ENCODE data around the gene SCNN1B. TPM values are rescaled to one million over a fixed set of nuclear protein-coding genes. Genes with fewer than 3 reads are reported as not detected.

Gene SCNN1B
- total RNA-seq, 3 donors from 2014 or later = 3.0 to 18.0 (median 18.0) TPM

DNA sequence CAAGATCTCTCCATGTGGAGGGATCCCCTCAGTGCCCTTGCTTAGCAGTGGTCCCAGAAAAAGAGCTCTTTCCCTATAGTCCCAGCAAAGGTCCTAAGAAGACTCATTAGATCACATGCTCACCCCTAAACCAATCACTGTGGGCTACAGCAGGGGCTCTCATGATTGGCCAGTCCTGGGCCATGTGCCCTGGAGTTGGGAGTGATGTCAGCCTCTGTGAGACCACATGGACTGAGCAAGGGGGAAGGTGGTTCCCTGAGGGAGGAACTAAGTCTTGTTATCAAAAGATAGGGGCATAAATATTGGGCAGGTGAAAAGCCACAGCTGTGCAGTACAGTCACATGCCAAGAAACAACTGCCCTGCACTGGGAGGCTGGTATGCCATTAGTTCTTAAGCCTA, 51.3 kb downstream of the SCNN1B start:
- no peaks in the 10 kb centered on the region for H3K9me3 ChIP-seq
- no peaks in the 10 kb centered on the region for H3K36me3 ChIP-seq
- H3K4me1 ChIP-seq = no peaks in the 10 kb centered on the region
- intact Hi-C loops (cut with DNase I; ENCODE audit: low total_unique reads) = no loop called here
- H3K27me3 ChIP-seq = no peaks in the 10 kb centered on the region
- no peak overlapping the region for H3K4me3 ChIP-seq
- no peak overlapping the region for H3K27ac ChIP-seq
- TF ChIP-seq POLR2A (IDR thresholded peaks at IDR 0.05) = no peak
- no peak for TF ChIP-seq POLR2AphosphoS5 (IDR thresholded peaks at IDR 0.05)
- TF ChIP-seq, protein P1, sequence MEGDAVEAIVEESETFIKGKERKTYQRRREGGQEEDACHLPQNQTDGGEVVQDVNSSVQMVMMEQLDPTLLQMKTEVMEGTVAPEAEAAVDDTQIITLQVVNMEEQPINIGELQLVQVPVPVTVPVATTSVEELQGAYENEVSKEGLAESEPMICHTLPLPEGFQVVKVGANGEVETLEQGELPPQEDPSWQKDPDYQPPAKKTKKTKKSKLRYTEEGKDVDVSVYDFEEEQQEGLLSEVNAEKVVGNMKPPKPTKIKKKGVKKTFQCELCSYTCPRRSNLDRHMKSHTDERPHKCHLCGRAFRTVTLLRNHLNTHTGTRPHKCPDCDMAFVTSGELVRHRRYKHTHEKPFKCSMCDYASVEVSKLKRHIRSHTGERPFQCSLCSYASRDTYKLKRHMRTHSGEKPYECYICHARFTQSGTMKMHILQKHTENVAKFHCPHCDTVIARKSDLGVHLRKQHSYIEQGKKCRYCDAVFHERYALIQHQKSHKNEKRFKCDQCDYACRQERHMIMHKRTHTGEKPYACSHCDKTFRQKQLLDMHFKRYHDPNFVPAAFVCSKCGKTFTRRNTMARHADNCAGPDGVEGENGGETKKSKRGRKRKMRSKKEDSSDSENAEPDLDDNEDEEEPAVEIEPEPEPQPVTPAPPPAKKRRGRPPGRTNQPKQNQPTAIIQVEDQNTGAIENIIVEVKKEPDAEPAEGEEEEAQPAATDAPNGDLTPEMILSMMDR (IDR thresholded peaks at IDR 0.05) = no peak
- DNase-seq (ENCODE audit: low spot score in 2 of 2) = no peak

DNA sequence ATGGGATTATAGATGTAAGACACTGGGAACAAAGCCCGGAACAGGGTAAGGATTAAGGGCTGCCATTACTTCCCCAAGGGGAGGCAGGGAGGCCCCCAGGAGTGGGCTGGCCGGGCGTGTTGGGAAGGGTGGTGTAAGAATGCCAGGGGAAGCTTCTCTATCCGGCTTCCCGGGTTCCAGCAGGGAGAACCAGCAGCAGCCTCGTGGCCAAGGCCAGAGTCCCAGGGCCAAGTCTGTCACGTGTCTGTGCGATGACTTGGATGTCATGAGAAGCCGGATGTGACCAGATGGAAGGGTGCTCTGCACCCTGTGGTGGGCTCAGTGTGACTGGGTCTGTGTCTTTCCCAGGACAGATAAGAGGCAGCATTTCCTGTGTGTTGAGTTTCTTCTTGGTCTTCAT, 52.1 kb downstream of the SCNN1B start:
- Histone ChIP-seq H3K4me1 (no peaks in the 10 kb centered on the region), H3K27ac (no peak overlapping the region), H3K4me3 (no peak overlapping the region), H3K27me3 (no peaks in the 10 kb centered on the region), H3K9me3 (no peaks in the 10 kb centered on the region), H3K36me3 (no peaks in the 10 kb centered on the region)
- DNase-seq (ENCODE audit: low spot score in 2 of 2) = no peak
- TF ChIP-seq, protein P1 (IDR thresholded peaks at IDR 0.05) = no peak
- no peak for TF ChIP-seq POLR2AphosphoS5 (IDR thresholded peaks at IDR 0.05)
- TF ChIP-seq POLR2A (IDR thresholded peaks at IDR 0.05) = no peak
- intact Hi-C loops (cut with DNase I; ENCODE audit: low total_unique reads) = no loop called here

DNA sequence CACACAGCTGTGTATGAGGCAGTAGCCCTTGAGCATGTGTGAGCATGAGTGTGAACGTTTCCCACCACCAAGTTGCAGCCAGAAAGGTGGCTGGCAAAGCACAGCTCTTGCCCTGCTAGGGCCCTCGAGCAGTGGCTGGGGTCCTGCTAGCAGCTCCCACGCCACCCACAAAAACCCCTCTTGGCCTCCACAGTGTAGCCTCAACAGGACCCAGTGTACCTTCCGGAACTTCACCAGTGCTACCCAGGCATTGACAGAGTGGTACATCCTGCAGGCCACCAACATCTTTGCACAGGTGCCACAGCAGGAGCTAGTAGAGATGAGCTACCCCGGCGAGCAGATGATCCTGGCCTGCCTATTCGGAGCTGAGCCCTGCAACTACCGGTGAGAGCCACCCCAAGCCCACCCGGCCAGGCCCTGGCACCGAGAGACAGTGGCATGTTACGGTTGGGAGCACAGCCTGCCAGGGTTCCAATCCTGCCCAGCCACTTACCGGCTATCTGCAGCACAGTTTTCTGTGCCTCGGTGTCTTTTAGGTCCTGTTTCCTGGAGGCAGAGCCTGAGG, 53.1 kb downstream of the SCNN1B start:
- H3K36me3 ChIP-seq = no peaks in the 10 kb centered on the region
- H3K4me3 ChIP-seq = no peak overlapping the region
- DNase-seq (ENCODE audit: low spot score in 2 of 2) = no peak
- TF ChIP-seq POLR2AphosphoS5 (IDR thresholded peaks at IDR 0.05) = no peak
- TF ChIP-seq, protein P1 (IDR thresholded peaks at IDR 0.05) = no peak
- no peak for TF ChIP-seq POLR2A (IDR thresholded peaks at IDR 0.05)
- no peak overlapping the region for H3K27ac ChIP-seq
- no peaks in the 10 kb centered on the region for H3K4me1 ChIP-seq
- no peaks in the 10 kb centered on the region for H3K9me3 ChIP-seq
- intact Hi-C loops (cut with DNase I; ENCODE audit: low total_unique reads) = no loop called here
- no peaks in the 10 kb centered on the region for H3K27me3 ChIP-seq

DNA sequence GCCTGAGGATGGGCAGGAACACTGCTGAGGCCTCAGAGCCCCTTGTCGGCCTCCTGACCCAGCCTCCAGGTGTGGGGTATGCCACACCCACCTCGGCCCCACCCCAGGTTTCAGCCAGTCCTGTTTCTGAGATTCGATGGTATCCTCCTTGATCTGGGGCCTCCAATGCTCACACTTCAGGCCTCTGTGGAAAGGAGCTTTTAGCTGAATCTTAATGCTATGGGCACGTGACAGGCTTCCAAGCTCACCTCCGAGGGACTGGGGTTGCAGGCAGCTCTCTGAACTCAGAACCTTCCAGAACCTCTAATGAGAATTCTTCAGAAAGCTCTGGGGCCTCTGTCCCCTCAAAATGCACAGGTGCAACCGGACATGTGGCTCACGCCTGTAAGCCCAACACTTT, 54.8 kb downstream of the SCNN1B start:
- H3K27ac ChIP-seq = no peak overlapping the region
- no peak for TF ChIP-seq POLR2AphosphoS5 (IDR thresholded peaks at IDR 0.05)
- no peak for TF ChIP-seq POLR2A (IDR thresholded peaks at IDR 0.05)
- TF ChIP-seq, protein P1 (IDR thresholded peaks at IDR 0.05) = no peak
- H3K9me3 ChIP-seq = no peaks in the 10 kb centered on the region
- H3K36me3 ChIP-seq = no peaks in the 10 kb centered on the region
- peaks cover 0 to 2% of the 10 kb centered on the region in 2 donors for H3K4me1 ChIP-seq
- no peaks in the 10 kb centered on the region for H3K27me3 ChIP-seq
- no peak overlapping the region for H3K4me3 ChIP-seq
- DNase-seq (ENCODE audit: low spot score in 2 of 2) = no peak
- intact Hi-C loops (cut with DNase I; ENCODE audit: low total_unique reads) = no loop called here

DNA sequence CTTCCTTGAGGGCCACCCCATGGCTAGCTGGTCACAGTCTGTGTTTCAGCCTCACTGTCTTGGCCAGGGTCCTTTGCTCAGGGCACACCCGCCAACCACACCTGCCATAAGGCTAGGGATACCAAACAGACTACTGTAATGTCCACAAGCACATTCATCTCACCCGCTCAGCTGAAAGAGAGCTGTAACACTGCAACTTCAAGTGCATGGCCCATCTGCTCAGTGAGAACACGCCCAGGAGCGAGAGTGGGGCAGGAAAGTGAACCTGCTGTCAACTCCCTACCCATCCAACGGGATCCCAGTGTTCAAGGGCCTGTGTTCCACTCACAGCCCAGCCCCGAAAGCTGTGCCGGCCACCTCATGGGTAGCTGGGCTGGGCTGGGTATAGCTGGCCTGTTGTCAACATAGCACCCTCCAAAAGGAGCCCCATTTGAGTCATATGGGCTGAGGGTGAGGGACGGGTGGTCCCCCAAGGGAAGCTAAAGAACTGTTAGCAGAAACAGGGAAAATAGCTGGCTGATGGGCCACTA, 55.7 kb downstream of the SCNN1B start:
- no peak overlapping the region for H3K4me3 ChIP-seq
- H3K9me3 ChIP-seq = no peaks in the 10 kb centered on the region
- no peak for TF ChIP-seq POLR2A (IDR thresholded peaks at IDR 0.05)
- TF ChIP-seq, protein P1 (IDR thresholded peaks at IDR 0.05) = no peak
- no peak for TF ChIP-seq POLR2AphosphoS5 (IDR thresholded peaks at IDR 0.05)
- H3K36me3 ChIP-seq = no peaks in the 10 kb centered on the region
- H3K4me1 ChIP-seq = peaks cover 0 to 7% of the 10 kb centered on the region in 2 donors
- DNase-seq (ENCODE audit: low spot score in 2 of 2) = no peak
- H3K27ac ChIP-seq = no peak overlapping the region
- no peaks in the 10 kb centered on the region for H3K27me3 ChIP-seq
- intact Hi-C loops (cut with DNase I; ENCODE audit: low total_unique reads) = no loop called here

Measured in breast epithelium (tissue), 4 donors.